K562 (cell line): ENCODE data around the gene GRAMD4.

Experiments used
- CHD1 ChIP-seq: fragments of 200-600 bp; sonication (generic); IDR thresholded peaks from one replicate; pipeline ENCODE4 v1.6.1; 2012; ENCODE audit warnings: mild to moderate bottlenecking, moderate library complexity, low read length, inconsistent platforms
- CTCF ChIP-seq, 3 experiments: IDR thresholded peaks in 2 of 3; conservative IDR thresholded peaks in 1 of 3; 2 replicates each; pipeline ENCODE4 v1.5.1; 2011 to 2012; ENCODE audit warnings: low read length in 3 of 3, mild to moderate bottlenecking in 3 of 3, control low read depth in 2 of 3, improper control_type of control experiment in 1 of 3, inconsistent platforms in 1 of 3, low read depth in 1 of 3, mixed read lengths in 1 of 3, moderate library complexity in 1 of 3; ENCODE audit not compliant: insufficient read depth in 2 of 3
- FOSL1 ChIP-seq: fragments of 200-800 bp; sonication (Bioruptor generic); conservative IDR thresholded peaks from 2 replicates; pipeline ENCODE4 v1.6.1; 2016; ENCODE audit warnings: missing genetic modification characterization, missing compliant biosample characterization
- GTF2F1 ChIP-seq: IDR thresholded peaks from 2 replicates; pipeline ENCODE4 v1.6.1; 2011; ENCODE audit warnings: low read depth, low read length, improper control_type of control experiment
- MAZ ChIP-seq, 2 experiments: fragments of 450-650 bp in 1 of 2; sonication (generic) in 1 of 2; formaldehyde crosslinking; IDR thresholded peaks in 1 of 2; conservative IDR thresholded peaks in 1 of 2; 2 replicates each; pipeline versions ENCODE4 v1.4.0 to v1.5.0; 2020; ENCODE audit warnings: mild to moderate bottlenecking in 1 of 2, missing genetic modification reagents in 1 of 2
- SP2 ChIP-seq: IDR thresholded peaks from 2 replicates; pipeline ENCODE4 v1.6.1; 2011; ENCODE audit warnings: mild to moderate bottlenecking, low read depth, low read length, moderate library complexity; ENCODE audit not compliant: poor library complexity, severe bottlenecking; ENCODE audit errors: extremely low read depth
- ZBTB33 ChIP-seq: sonication (generic); formaldehyde crosslinking; IDR thresholded peaks from 2 replicates; pipeline ENCODE4 v1.8.1; 2023; ENCODE audit warnings: mild to moderate bottlenecking, missing genetic modification reagents
- ZNF318 ChIP-seq, 2 experiments: fragments of 450-650 bp; IDR thresholded peaks; 2 replicates each; pipeline ENCODE4 v1.6.1; 2016; ENCODE audit warnings: mild to moderate bottlenecking in 2 of 2, borderline replicate concordance in 1 of 2, low read depth in 1 of 2, moderate library complexity in 1 of 2

GRCh38 chr22:46664301-46664855 lies 44.2 kb downstream of the GRAMD4 start:
- TF ChIP-seq CHD1 (no peak), MAZ (CRISPR knock-in tag; conservative IDR thresholded peaks at IDR 0.05 in 1 of 2, IDR thresholded peaks at IDR 0.05 in 1 of 2) (no peak), GTF2F1 (no peak), CTCF (IDR thresholded peaks at IDR 0.05 in 2 of 3, conservative IDR thresholded peaks at IDR 0.05 in 1 of 3; ENCODE audit: insufficient read depth in 2 of 3, low read depth in 1 of 3, low read length in 3 of 3) (no peak), ZBTB33 (CRISPR knock-in tag) (no peak), ZNF318 (IDR thresholded peaks at IDR 0.05; ENCODE audit: borderline replicate concordance in 1 of 2, low read depth in 1 of 2) (no peak), FOSL1 (tag) (no peak), SP2 (no peak)
